ENCODE results near the gene NELFCD.
"Not testable (repeated sequence)": the region's sequence is repeated elsewhere in the genome, so short reads cannot be mapped to it uniquely, and the experiment has no call there.

Gene NELFCD

DNA sequence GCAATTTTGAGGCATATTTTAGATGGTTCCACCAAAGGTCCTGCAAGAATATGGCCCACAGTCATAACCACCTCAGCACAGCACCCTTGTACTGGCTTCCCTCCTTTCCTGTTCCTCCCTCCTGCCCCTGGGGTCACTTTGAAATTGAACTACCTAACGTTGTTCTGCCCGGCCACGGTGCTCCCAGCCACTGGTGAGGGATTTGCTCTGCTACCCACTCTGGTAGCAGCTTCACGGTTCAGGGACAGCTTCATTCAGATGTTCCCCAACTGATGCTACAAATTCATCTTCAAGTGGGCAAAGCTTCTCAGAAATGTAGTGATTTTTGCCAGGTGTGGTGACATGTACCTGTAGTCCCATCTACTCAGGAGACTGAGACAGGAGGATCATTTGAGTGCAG is 7.9 kb upstream of the NELFCD start:
- DNase-seq (ENCODE audit: low read depth) = no peak

DNA sequence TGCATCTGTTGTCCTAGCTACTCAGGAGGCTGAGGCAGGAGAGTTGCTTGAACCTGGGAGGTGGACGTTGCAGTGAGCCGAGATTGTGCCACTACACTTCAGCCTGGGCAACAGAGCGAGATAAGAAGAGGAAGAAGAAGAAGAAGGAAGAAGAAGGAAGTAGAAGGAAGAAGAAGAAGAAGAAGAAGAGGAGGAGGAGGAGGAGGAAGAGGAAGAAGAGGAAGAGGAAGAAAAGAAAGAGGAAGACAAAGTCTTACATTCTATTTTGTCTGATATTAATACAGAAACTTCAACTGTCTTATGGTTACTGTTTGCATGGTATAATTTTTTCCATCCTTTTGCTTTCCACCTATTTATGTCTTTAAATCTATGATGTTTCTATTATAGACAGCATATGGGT is 7.2 kb upstream of the NELFCD start:
- DNase-seq (ENCODE audit: low read depth) = no peak

GRCh38 chr20:58975353-58975752 is 5.7 kb upstream of the NELFCD start:
- no peak for DNase-seq (ENCODE audit: low read depth)

DNA sequence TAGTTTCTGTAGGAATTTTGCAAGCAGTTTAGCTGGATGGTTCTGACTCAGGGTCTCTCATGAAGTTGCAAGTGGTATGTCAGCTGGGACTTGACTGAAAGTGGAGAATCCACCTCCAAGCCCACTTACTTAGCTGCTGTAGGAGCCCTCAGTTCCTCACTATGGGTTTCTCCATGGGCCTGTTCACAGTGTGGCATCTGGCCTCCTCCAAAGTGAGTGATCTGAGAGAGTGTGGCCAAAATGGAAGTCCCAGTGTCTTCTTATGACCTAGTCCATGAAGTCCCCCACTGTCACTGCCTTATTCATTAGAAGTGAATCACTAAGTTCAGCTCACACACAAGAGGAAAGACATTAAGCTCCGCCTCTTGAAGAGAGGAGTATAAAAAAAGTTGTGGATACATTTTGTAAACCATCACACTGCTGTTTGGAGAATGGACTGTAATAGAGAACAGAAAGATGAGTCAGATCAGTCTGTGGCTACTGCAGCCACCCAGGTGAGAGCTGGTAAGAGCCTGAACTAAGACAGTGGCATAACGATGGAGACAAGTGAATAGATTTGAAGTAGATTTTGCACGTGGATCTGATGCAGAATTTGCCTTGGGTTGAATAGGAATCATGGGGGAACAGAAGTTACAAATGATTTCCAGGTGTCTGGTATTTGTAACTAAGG is 4.9 kb upstream of the NELFCD start:
- DNase-seq (ENCODE audit: low read depth) = no peak

- DNase-seq (ENCODE audit: low read depth) = no peak
Measured at GRCh38 chr20:58978351-58979190, 2.5 kb upstream of the NELFCD start.

GRCh38 chr20:58981628-58982364 is 740 bp downstream of the NELFCD start:
- no peak for DNase-seq (ENCODE audit: low read depth)

DNA sequence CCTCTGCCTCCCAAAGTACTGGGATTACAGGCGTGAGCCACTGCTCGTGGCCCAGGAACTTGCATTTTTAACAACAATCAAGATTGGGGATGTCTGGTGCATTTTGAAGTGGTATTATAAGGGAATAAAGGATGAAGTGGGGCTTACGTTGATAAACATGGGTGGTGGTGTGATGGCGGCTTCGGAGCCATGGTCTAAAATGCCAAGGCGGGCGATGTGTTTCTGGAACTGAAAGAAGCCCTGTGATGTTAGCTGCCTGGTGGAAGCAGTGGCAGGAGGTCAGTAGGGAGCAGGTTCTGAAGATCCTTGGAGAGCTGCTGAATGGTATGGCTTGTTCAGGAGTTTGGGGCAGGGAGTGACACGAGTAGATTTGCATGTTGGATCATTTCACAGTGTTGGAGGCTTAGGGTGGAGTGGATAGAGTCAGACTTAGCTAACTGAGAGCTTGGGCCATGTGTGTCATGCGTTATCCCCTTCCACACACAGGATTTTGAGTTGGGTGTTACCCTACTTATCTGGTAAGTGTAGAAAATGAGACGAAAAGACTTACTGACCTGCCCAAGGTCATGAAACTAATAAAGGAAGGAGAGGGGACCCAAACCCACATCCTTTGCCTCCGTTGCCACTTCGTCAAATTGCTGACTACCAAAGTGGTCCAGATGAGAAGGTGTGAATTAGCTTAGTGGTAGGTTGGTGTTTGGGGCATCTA is 1.5 kb downstream of the NELFCD start:
- DNase-seq (ENCODE audit: low read depth) = no peak

- not testable (repeated sequence) for DNase-seq (ENCODE audit: low read depth)
Measured at GRCh38 chr20:58983115-58983468, 2.0 kb downstream of the NELFCD start.

DNA sequence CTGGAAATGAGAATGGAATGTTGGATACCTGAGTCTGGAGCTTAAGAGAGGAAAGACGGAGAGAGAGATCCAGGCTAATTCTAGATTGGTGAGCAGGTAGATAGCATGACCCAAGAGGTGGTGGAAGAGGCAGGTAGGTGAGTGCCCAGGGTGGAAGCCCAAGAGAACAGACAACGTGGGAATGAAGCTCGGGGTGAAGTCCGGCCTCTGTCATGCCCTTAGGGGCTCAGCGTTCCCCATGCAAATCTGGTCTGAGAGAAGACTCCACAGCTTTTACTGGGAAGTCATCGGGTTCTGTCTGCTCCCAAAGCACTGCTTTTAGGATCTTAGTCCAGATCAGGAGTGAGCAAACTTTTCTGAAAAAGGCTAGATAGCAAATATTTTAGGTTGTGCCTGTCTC is 3.6 kb downstream of the NELFCD start:
- DNase-seq (ENCODE audit: low read depth) = no peak

GRCh38 chr20:58985656-58986055 is 4.6 kb downstream of the NELFCD start:
- no peak for DNase-seq (ENCODE audit: low read depth)

GRCh38 chr20:58986286-58986967 is 5.4 kb downstream of the NELFCD start:
- DNase-seq (ENCODE audit: low read depth) = no peak

DNA sequence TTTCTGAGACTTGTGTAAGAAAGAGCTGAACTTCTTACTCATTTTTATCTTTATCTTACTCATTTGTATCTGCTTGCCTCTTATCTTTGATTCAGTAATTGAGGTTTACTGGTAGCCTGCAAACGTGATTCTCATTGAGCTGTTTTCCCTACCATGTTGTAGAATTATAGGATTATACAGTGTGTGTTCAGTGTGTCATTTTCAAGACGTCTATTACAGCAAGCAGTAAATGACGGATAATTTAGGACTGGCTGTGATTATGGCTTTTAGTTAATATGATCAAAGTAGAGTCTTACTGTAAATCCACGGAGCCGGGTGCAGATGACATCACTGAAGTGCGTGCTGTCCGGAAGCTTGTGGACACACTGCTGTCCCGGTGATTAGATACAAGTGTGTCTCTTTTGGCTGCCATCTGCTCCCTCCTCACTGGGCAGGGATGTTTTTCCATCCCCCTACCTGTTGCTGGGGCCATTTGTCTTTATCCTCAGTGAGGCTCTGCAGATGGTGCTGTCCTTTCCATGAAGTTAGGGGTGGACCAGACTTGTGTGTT is 6.0 kb downstream of the NELFCD start:
- DNase-seq (ENCODE audit: low read depth) = no peak

- DNase-seq (ENCODE audit: low read depth) = no peak
Measured at GRCh38 chr20:58987790-58988564, 6.9 kb downstream of the NELFCD start.

DNA sequence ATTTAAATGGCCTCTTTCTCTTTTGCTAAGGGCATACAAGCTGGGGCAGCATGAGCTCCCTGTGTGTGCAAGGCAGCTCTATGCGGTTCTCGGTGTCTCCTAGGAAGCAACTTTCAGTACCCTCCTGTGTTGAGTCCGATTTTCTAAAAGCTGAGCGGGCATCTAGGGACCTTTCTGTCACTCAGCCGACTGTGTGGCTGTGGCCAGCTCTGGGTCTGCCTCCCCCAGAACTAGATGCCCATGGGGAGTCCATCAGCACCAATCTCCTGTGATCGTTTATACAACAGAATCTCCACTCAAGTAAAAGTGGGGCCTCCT is 7.5 kb downstream of the NELFCD start:
- DNase-seq (ENCODE audit: low read depth) = no peak

- DNase-seq (ENCODE audit: low read depth) = no peak
Measured at GRCh38 chr20:58989196-58989595, 8.1 kb downstream of the NELFCD start.

- DNase-seq (ENCODE audit: low read depth) = no peak
Measured at GRCh38 chr20:58990651-58991445, 9.8 kb downstream of the NELFCD start.

- no peak for DNase-seq (ENCODE audit: low read depth)
Measured at GRCh38 chr20:58991715-58992114, 10.7 kb downstream of the NELFCD start.

DNA sequence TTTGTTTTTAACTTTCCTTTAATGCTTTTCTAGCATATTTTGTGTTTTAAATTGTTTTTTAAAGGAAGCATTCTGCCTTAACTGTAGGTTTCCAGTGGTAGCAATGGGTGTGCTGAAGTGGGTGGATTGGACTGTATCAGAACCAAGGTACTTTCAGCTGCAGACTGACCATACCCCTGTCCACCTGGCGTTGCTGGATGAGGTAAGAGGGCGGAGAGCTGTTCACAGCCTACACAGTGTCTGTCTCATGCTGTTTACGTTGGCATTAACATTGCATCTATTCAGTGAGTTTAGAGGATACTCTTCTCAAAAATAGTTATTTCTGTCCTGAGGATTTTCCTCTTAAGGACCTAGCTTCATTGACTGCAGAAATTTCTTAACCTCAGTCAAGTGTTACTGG is 11.9 kb downstream of the NELFCD start:
- DNase-seq (ENCODE audit: low read depth) = no peak

GRCh38 chr20:58993332-58994248 is 12.5 kb downstream of the NELFCD start:
- no peak for DNase-seq (ENCODE audit: low read depth)
